HG02763 (cell line): ENCODE measurements around the gene ALKBH3.

Experiments
- ATAC-seq: cut with Tn5 transposase; IDR thresholded peaks from one replicate; pipeline ENCODE4 v1.9.1; 2021; ENCODE audit warnings: mild to moderate bottlenecking, moderate library complexity; ENCODE audit not compliant: unreplicated experiment

ALKBH3 gene

GRCh38 chr11:43880640-43881159 lies at the start of gene ALKBH3:
ALKBH3 (plus strand) TSS chr11:43880831; CDS start chr11:43882653, 1,822 bp downstream.
- ATAC-seq, result peak; percentile 99

GRCh38 chr11:43830928-43831440 lies 49.6 kb upstream of the ALKBH3 start:
- ATAC-seq, result no peak

DNA sequence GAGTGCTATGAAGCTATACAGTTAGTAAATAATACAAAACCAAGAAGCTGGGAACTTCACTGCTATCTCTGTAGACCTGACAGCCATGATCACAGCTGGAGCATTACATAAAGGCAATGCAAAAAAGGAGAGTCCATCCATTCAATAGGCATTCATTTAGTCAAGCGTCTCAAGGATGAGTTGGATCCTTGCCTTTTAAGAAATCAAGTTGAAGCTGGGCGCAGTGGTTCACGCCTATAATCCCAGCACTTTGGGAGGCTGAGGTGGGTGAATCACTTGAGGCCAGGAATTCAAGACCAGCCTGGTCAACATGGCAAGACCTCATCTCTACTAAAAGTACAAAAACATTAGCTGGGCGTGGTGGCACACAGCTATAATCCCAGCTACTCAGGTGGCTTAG lies 48.1 kb upstream of the ALKBH3 start:
- ATAC-seq, result no peak

DNA sequence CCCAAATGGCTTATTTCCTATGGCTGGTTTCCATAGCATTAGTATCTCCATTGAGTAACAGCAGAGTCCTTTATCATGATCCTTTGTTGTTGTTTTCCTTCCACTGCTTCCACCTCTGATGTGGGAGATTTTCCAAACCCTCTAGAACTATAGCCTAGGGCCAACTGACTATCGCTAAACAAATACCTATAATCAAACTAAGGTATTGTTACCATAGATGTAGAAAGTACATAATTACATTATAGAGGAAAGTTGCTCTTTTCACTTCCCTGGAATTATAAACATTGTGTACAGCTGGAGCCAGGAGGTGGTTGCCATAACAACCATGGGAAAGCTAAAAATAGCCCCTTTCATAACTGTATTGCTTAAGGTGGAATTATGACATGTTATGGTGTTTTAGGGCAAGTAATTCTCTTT lies 47.0 kb upstream of the ALKBH3 start:
- no peak for ATAC-seq

GRCh38 chr11:43834286-43834685 lies 46.3 kb upstream of the ALKBH3 start:
- ATAC-seq, result no peak

DNA sequence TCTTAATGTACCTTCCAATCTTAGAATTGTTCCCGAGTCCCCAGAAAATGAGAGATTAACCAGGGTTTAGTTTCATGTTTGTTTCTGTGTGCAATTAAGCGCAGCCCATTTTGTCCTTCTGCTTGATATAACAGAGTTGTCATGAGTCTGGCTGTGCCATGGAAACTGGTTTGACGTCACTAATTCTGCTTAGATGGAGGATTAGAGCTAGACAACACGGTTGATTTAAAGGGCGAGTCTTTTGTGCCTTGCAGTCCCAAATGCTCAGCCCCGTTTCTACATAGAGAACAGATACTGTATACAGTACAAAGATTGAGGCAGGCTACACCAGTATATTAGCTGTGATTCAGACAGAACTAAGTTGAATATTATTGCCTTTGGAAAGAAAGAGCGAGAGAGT lies 45.5 kb upstream of the ALKBH3 start:
- ATAC-seq, result no peak

DNA sequence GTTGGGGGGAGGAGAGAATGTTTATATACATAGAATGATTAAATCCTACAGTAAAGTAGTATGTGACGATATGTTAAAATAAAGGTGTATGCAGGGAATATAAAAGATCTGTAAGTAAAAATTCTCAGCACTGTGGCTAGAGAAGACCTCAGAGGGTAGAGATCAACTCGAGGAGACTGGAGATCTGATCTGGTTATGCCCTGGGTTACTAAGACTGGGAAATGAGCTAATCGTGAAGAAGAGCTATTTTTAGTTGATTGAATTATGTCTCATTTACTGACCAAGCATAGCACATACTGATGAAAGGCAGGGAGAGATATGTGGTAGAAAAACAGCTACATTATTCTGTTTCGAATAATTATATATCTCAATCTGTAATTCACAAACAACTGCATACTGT lies 42.8 kb upstream of the ALKBH3 start:
- no peak for ATAC-seq

GRCh38 chr11:43842021-43842420 lies 38.6 kb upstream of the ALKBH3 start:
- no peak for ATAC-seq

GRCh38 chr11:43845816-43846215 lies 34.8 kb upstream of the ALKBH3 start:
- ATAC-seq, result no peak

DNA sequence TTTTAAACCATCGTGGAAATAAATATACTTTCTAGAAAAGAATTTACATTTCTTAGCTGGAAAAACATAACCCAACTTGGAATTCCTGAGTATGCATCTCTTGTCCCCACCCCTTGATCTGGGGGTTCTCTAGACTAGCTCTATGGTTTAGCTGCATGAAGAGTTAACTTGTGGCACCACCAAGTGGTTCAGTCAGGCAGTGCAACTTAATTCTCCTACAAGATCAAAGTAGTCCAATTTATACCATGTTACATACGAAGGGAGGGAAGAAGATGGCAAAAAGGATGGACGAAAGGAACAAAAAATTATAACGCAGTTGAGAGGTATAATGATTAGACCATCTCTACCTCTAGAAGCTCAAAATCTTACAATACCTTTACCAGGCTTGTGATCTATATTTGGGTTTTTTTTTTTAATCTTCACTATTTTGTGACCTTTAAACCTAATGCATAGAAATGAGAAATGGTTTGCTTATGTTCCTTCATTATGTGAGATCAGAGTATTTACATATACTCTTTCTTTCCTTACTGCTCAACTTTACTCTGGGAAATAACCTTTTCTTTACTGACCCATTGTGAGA lies 28.5 kb upstream of the ALKBH3 start:
- ATAC-seq, result peak; percentile 77

DNA sequence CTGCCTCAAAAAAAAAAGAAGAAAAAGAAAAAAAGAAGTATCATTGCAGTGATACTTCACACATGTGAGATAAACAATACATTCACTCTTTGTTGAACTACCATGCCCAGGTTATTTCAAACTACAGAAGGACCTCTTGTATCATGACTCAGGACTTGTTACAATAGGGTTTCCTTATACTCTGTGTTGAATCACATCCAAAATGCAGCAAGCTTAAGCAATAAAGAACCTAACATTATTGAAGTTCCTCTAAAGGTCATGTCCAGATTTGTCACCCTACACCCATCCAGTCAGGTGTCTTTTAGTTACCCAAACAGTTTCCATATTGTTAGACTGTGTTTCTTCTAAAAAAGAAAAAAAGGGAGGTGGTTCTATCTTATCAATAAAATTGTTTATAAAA lies 26.9 kb upstream of the ALKBH3 start:
- no peak for ATAC-seq

GRCh38 chr11:43856993-43857392 lies 23.6 kb upstream of the ALKBH3 start:
- ATAC-seq, result no peak

DNA sequence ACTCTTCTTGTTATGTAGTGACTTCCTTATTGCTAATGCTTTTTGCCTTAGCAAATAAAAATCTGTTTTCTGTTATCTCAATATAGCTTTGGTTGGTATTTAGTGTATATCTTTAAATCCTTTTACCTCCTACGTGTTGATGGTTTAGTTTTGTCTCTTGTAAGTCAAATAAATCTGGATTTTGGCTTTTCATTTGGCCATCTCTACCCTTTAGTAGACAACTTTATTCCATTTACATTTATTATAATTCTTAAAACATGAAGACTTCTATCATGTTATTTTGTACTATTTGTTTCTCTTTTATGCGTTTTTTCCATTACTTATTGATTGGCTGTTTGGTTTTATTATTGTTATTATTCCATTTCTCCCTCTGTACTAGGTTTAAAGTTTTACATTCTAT lies 19.5 kb upstream of the ALKBH3 start:
- ATAC-seq, result no peak

DNA sequence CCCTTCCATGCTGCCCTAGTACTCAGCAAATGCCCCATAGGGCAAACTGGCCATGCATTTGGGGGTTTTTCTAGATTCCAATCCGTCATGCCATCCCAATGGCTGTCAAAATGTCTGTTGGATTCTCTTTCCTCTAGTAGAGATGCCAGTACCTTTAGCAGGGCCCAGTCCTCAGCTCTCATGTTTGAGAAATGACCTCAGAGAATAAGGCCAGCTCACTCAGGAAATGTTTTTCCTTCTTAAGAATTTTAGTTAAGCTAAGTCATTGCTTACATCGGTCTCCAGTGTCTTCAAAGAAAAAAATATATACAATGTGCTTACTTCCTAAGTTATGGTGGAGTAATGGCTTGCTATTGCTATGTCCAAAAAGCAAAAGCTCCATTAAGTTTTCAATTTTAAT lies 14.1 kb upstream of the ALKBH3 start:
- no peak for ATAC-seq

GRCh38 chr11:43866969-43867368 lies 13.7 kb upstream of the ALKBH3 start:
- ATAC-seq, result no peak

GRCh38 chr11:43868852-43869567 lies 11.6 kb upstream of the ALKBH3 start:
- ATAC-seq, result peak; percentile 99

DNA sequence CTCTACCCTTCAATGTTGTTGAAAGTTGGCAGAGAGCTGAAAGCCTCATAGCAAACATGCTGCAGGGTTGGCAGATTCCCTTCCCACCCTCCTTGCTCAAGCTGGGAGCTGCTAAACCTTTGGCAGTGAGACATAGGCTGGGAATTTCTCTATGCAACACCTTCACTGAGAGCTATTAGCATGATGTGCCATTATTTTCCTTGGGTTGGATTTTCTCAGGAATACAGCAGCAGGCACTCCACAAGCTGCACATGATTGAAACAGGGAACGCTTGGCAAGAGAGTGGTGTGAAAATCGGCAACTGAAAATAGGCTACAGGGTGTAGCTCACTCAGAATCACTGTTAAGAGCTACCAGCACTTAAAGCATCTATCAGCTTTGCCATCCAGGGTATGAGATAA lies 9.6 kb upstream of the ALKBH3 start:
- ATAC-seq, result no peak

DNA sequence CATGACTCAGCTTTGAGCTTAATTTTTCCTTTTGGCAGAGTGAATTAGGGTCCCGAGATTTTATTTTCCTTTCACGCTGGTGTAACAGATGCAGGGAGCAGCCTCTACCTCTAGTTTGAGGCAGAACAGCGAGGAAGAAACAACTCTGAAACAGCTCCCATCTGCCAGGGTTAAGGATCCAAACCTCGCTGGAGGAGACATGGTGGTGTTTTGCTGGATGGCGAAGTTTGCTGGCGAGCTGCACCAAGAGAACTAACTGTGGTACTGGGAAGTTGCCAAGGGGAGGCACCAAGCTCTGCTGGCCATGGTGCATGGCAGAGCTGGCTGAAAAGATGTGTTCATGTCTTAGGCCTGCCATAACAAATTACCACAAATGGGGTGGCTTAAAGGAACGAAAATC lies 7.6 kb upstream of the ALKBH3 start:
- no peak for ATAC-seq

DNA sequence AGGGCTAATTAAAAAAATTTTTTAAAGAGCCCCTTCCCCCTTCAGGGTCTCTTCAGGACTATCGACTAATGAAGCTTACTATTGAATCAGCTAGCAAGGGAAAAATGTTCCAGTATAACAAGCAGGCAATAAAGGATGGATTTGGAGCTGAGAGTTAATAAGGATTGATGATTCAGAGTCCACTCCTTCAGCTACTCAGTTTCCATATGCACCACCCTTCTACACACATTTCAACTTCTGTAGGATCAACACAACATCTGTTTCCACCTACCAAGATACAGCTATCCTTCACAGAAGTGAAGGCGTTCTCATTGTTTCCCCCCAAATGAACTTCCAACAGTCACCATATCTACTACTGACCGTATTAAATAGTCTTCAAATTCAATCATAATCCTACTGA lies 6.6 kb upstream of the ALKBH3 start:
- no peak for ATAC-seq

DNA sequence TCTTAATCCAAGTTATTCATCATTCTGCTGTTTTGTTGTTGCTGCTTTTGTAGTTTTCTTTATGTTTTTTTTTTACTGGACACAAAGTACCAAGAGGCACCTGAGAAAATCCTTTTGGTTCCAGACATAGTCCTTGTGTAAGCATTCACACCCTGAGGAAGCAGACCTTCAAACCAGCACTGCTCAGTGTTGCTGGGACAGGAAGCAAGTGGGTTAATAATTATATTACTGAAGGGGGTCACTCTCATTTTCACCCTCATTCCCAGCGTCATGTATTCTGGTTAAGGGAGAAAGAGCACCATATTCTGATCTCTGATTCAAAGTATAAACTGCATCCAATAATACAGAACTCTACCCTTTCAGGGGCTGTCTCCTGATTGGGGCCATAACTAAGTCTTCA lies 5.9 kb upstream of the ALKBH3 start:
- no peak for ATAC-seq

DNA sequence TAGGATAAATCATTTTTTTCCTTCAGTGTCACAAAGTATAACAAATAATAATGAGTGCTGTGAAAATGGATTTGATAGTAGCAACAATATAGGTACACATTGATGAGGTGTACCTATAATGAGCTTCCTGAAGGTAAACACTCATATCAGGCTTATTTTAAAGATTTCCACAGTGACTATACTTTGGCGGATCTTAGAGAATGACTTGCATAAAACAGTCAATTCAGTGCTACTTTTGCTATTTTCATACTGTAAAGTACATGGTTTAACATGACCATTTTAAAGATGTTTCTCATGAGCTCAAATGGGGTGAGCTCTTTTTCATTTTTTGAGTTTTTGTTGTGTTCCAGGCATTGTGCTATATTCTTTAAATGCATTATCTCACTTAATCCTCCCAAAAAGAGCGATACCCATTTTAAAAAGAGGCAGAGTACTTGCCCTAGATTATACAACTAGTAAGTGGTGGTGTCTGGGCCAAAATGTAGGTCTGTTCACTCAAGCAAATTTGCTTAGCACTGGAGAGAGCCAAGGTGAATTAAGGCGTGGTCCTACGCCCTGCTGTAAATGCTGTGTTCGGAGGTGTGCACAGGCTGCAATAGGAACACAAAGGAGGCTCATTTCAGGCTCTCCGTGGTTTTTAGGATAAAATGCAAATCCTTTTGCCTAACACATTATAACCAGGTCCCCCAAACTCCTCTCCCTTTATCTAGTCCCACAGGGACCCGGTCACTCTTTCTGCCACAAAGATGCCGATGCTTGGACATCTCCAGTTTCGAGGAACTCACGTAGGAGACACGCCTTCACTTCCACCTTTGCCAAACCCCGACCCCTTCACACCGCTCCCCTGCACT lies 617 bp upstream of the ALKBH3 start:
- no peak for ATAC-seq
